Uterus (tissue), 4 donors: Measurements from ENCODE around the gene TNS2. TPM values are rescaled to one million over a fixed set of nuclear protein-coding genes. Genes with fewer than 3 reads are reported as not detected.

Source experiments
- DNase-seq, 2 donors: peaks; one replicate each; pipeline ENCODE4 v3.0.0-alpha.2; 2019 to 2020
- H3K27ac ChIP-seq, 2 donors: fragments of 200-600 bp; sonication (generic); 1 replicate in 1 of 2; 2 replicates in 1 of 2; pipeline ENCODE4 v1.5.1; 2016 to 2018
- H3K27me3 ChIP-seq, 2 donors: fragments of 200-600 bp; sonication (generic); one replicate each; pipeline ENCODE4 v1.5.1; 2018 to 2019; ENCODE audit warnings: control low read depth in 1 of 2
- H3K36me3 ChIP-seq, 2 donors: fragments of 200-600 bp; sonication (generic); one replicate each; pipeline ENCODE4 v1.5.1; 2019; ENCODE audit warnings: control low read depth in 1 of 2
- H3K4me1 ChIP-seq, 2 donors: fragments of 200-600 bp; sonication (generic); one replicate each; pipeline ENCODE4 v1.5.1; 2018 to 2019; ENCODE audit warnings: control low read depth in 1 of 2
- H3K4me3 ChIP-seq, 2 donors: fragments of 200-600 bp; sonication (generic); 1 replicate in 1 of 2; 2 replicates in 1 of 2; pipeline ENCODE4 v1.5.1; 2018 to 2019; ENCODE audit warnings: mild to moderate bottlenecking in 1 of 2
- H3K9me3 ChIP-seq, 2 donors: fragments of 200-600 bp; sonication (generic); one replicate each; pipeline ENCODE4 v1.5.1; 2019; ENCODE audit warnings: control low read depth in 1 of 2
- POLR2A ChIP-seq, 2 donors: fragments of 450-650 bp; IDR thresholded peaks; one replicate each; pipeline ENCODE4 v1.6.1; 2016; ENCODE audit warnings: antibody characterized with exemption in 2 of 2, mild to moderate bottlenecking in 1 of 2, moderate library complexity in 1 of 2
- intact Hi-C: fragments of 100-400 bp; cut with DNase I; formaldehyde crosslinking; loops from one replicate; pipeline ENCODE4 v1.15.1; 2023; ENCODE audit warnings: low total_unique reads
- total RNA-seq, 4 donors: library from RNA; depleted of rRNA in 3 of 4; stranded (reverse); fragments of >200 nt in 3 of 4; gene quantifications; one replicate each; pipeline versions ENCODE4 v1.1.0 to v1.2.4, GENCODE V29; 2014 to 2023
- TF ChIP-seq, protein P1 (sequence below), 4 experiments: fragments of 200-600 bp in 2 of 4; fragments of 450-650 bp in 2 of 4; sonication (generic) in 2 of 4; IDR thresholded peaks; one replicate each; pipeline ENCODE4 v1.5.1; 2016 to 2019; ENCODE audit warnings: antibody characterized with exemption in 4 of 4, mild to moderate bottlenecking in 2 of 4, moderate library complexity in 1 of 4
- donor health status: DM: yes; HTN: yes; CAD: no.

The TNS2 gene, protein sequence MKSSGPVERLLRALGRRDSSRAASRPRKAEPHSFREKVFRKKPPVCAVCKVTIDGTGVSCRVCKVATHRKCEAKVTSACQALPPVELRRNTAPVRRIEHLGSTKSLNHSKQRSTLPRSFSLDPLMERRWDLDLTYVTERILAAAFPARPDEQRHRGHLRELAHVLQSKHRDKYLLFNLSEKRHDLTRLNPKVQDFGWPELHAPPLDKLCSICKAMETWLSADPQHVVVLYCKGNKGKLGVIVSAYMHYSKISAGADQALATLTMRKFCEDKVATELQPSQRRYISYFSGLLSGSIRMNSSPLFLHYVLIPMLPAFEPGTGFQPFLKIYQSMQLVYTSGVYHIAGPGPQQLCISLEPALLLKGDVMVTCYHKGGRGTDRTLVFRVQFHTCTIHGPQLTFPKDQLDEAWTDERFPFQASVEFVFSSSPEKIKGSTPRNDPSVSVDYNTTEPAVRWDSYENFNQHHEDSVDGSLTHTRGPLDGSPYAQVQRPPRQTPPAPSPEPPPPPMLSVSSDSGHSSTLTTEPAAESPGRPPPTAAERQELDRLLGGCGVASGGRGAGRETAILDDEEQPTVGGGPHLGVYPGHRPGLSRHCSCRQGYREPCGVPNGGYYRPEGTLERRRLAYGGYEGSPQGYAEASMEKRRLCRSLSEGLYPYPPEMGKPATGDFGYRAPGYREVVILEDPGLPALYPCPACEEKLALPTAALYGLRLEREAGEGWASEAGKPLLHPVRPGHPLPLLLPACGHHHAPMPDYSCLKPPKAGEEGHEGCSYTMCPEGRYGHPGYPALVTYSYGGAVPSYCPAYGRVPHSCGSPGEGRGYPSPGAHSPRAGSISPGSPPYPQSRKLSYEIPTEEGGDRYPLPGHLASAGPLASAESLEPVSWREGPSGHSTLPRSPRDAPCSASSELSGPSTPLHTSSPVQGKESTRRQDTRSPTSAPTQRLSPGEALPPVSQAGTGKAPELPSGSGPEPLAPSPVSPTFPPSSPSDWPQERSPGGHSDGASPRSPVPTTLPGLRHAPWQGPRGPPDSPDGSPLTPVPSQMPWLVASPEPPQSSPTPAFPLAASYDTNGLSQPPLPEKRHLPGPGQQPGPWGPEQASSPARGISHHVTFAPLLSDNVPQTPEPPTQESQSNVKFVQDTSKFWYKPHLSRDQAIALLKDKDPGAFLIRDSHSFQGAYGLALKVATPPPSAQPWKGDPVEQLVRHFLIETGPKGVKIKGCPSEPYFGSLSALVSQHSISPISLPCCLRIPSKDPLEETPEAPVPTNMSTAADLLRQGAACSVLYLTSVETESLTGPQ (N-terminal part only)
- 100 to 1,000 TPM in 2 of 4 donors, 10 to 100 TPM in 2; 64.0 to 394 (median 112) TPM for total RNA-seq

DNA sequence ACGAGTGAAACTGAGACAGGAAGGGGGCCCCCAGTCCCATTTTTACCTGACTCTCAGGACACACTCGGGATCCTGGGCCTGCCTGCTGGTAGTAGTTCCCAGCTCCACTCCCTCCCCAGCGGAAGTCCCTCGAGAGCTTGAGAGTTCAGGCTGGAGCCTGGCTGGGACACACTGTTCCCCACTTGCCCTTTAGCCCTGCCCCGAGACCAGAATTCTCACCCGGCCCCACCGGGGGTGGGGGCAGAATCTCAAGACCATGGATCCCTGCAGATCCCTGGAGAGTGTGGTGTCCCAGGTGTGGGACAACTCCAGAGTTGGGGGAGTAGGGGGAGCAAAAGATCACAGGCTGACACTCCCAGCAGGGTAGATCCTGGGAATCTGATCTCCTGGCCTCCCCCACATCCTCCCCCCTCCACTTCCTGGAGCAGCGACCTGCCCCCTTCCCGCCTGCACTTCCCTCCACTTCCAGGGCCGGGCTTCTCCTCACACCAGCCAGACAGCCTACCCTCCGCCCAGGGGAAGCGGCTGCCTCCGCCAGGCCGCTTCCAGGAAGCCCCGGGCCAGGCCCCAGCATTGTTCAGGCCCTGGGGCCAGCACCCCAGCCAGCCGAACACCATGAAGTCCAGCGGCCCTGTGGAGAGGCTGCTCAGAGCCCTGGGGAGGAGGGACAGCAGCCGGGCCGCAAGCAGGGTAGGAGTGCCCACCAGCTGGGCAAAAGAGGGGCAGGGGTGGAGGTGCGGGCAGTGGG is at the start of gene TNS2:
TNS2 (plus strand) TSS at position 495 of the 748 bp plus-strand sequence; CDS start at position 616, 121 bp downstream.
- TF ChIP-seq, protein P1, sequence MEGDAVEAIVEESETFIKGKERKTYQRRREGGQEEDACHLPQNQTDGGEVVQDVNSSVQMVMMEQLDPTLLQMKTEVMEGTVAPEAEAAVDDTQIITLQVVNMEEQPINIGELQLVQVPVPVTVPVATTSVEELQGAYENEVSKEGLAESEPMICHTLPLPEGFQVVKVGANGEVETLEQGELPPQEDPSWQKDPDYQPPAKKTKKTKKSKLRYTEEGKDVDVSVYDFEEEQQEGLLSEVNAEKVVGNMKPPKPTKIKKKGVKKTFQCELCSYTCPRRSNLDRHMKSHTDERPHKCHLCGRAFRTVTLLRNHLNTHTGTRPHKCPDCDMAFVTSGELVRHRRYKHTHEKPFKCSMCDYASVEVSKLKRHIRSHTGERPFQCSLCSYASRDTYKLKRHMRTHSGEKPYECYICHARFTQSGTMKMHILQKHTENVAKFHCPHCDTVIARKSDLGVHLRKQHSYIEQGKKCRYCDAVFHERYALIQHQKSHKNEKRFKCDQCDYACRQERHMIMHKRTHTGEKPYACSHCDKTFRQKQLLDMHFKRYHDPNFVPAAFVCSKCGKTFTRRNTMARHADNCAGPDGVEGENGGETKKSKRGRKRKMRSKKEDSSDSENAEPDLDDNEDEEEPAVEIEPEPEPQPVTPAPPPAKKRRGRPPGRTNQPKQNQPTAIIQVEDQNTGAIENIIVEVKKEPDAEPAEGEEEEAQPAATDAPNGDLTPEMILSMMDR (IDR thresholded peaks at IDR 0.05), result peak in 1 of 4 experiments; percentile 8
- peak; percentile 60 to 73 for TF ChIP-seq POLR2A (IDR thresholded peaks at IDR 0.05)
- DNase-seq, result peak; percentile 81 to 87
- no peaks in the 10 kb centered on the region for H3K36me3 ChIP-seq
- H3K27me3 ChIP-seq, result no peaks in the 10 kb centered on the region
- peaks cover 0 to 23% of the 10 kb centered on the region in 2 donors for H3K4me1 ChIP-seq
- no peaks in the 10 kb centered on the region for H3K9me3 ChIP-seq
- peak within 1 kb of the TSS; percentile 99 for H3K27ac ChIP-seq
- peak within 1 kb of the TSS; percentile 59 to 76 for H3K4me3 ChIP-seq
- intact Hi-C loops, result no loop called here

- no peaks in the 10 kb centered on the region for H3K9me3 ChIP-seq
Measured at GRCh38 chr12:53004178-53004577, 45.7 kb upstream of the TNS2 start.

GRCh38 chr12:53004582-53004981 is 45.3 kb upstream of the TNS2 start:
- H3K9me3 ChIP-seq, result no peaks in the 10 kb centered on the region
- DNase-seq, result no peak
- no peak for TF ChIP-seq POLR2A (IDR thresholded peaks at IDR 0.05)
- TF ChIP-seq, protein P1 (IDR thresholded peaks at IDR 0.05), result no peak
- H3K27ac ChIP-seq, result no peak overlapping the region
- no peak overlapping the region for H3K4me3 ChIP-seq
- H3K36me3 ChIP-seq, result no peaks in the 10 kb centered on the region
- intact Hi-C loops, result no loop called here
- H3K4me1 ChIP-seq, result peaks cover 9 to 15% of the 10 kb centered on the region in 2 donors
- no peaks in the 10 kb centered on the region for H3K27me3 ChIP-seq

More at GRCh38 chr12:53004178-53004577, 45.7 kb upstream of the TNS2 start:
- TF ChIP-seq POLR2A (IDR thresholded peaks at IDR 0.05), result no peak
- TF ChIP-seq, protein P1 (IDR thresholded peaks at IDR 0.05), result no peak
- Histone ChIP-seq H3K4me1 (peaks cover 9 to 15% of the 10 kb centered on the region in 2 donors), H3K36me3 (no peaks in the 10 kb centered on the region), H3K27ac (no peak overlapping the region), H3K4me3 (no peak overlapping the region), H3K27me3 (no peaks in the 10 kb centered on the region)
- intact Hi-C loops, result no loop called here
- no peak for DNase-seq

DNA sequence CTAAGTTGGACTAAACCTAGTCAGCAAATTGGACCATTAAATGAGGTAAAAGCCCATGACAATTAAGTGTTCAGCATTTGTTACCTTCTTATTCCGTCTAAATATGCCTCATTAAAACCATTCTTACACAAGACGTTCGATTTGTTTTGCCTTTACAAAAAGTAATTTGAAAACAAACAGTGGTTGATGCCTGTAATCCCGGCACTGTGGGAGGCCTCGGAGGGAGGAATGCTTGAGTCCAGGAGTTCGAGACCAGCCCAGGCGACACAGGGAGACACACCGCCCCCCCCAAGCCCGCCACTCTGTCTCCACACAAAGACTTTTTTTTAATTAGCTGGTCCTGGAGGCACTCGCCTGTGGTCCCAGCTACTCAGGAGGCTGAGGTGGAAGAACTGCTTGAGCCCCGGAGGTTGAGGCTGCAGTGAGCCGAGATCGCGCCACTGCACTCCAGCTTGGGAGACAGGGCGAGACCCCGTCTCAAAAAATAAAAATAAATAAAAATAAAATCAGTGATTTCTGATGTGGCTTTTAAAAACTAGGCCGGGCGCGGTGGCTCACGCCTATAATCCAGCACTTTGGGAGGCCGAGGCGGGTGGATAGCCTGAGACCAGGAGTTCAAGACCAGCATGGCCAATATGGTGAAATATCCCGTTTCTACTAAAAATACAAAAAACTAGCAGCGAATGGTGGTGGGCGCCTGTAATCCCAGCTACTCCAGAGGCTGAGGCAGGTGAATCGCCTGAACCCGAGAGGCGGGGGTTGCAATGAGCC is 44.5 kb upstream of the TNS2 start:
- Histone ChIP-seq H3K27me3 (no peaks in the 10 kb centered on the region), H3K36me3 (no peaks in the 10 kb centered on the region), H3K9me3 (no peaks in the 10 kb centered on the region), H3K27ac (peak overlapping the region; percentile 85 to 95), H3K4me3 (peak overlapping the region; percentile 60 to 97), H3K4me1 (peaks cover 9 to 15% of the 10 kb centered on the region in 2 donors)
- intact Hi-C loops, result no loop called here
- DNase-seq, result peak; percentile 23 to 34
- TF ChIP-seq POLR2A (IDR thresholded peaks at IDR 0.05), result no peak
- TF ChIP-seq, protein P1 (IDR thresholded peaks at IDR 0.05), result no peak
